ENCODE results near the gene CD8B.
A peak's percentile ranks its signal among the peaks of the same experiment; 100 is the strongest.

The CD8B gene

GRCh38 chr2:86787736-86788135 is 74.0 kb downstream of the CD8B start:
- H3K27ac ChIP-seq (replicated peaks): no peak overlapping the region
- no peak for TF ChIP-seq SPI1 (IDR thresholded peaks at IDR 0.05; ENCODE audit: borderline replicate concordance, low read depth)
- TF ChIP-seq GABPA (IDR thresholded peaks at IDR 0.05; ENCODE audit: low read depth): no peak
- TF ChIP-seq REST (IDR thresholded peaks at IDR 0.05; ENCODE audit: insufficient replicate concordance, low read depth): no peak
- no peak for TF ChIP-seq CTCF (IDR thresholded peaks at IDR 0.05; ENCODE audit: insufficient read depth, low read length)
- no peak for TF ChIP-seq POLR2AphosphoS5 (IDR thresholded peaks at IDR 0.05; ENCODE audit: low read depth)
- H3K4me3 ChIP-seq (replicated peaks; ENCODE audit: insufficient read depth, low read length): no peak overlapping the region
- peak in 1 of 2 experiments; percentile 34 for DNase-seq (ENCODE audit: low read depth in 1 of 2, low spot score in 1 of 2)
- H3K27me3 ChIP-seq (ENCODE audit: insufficient read depth, poor library complexity, severe bottlenecking): peaks cover 37% of the 10 kb centered on the region

GRCh38 chr2:86786001-86786536 is 75.6 kb downstream of the CD8B start:
- TF ChIP-seq POLR2AphosphoS5 (IDR thresholded peaks at IDR 0.05; ENCODE audit: low read depth) (no peak), CTCF (IDR thresholded peaks at IDR 0.05; ENCODE audit: insufficient read depth, low read length) (no peak), SPI1 (IDR thresholded peaks at IDR 0.05; ENCODE audit: borderline replicate concordance, low read depth) (no peak), REST (IDR thresholded peaks at IDR 0.05; ENCODE audit: insufficient replicate concordance, low read depth) (no peak), GABPA (IDR thresholded peaks at IDR 0.05; ENCODE audit: low read depth) (no peak)
- no peak overlapping the region for H3K27ac ChIP-seq (replicated peaks)
- peaks cover 27% of the 10 kb centered on the region for H3K27me3 ChIP-seq (ENCODE audit: insufficient read depth, poor library complexity, severe bottlenecking)
- DNase-seq (ENCODE audit: low read depth in 1 of 2, low spot score in 1 of 2): no peak
- no peak overlapping the region for H3K4me3 ChIP-seq (replicated peaks; ENCODE audit: insufficient read depth, low read length)

- Histone ChIP-seq H3K27me3 (ENCODE audit: insufficient read depth, poor library complexity, severe bottlenecking) (peaks cover 22% of the 10 kb centered on the region), H3K4me3 (replicated peaks; ENCODE audit: insufficient read depth, low read length) (no peak overlapping the region), H3K27ac (replicated peaks) (no peak overlapping the region)
- TF ChIP-seq GABPA (IDR thresholded peaks at IDR 0.05; ENCODE audit: low read depth) (no peak), REST (IDR thresholded peaks at IDR 0.05; ENCODE audit: insufficient replicate concordance, low read depth) (no peak)
- DNase-seq (ENCODE audit: low read depth in 1 of 2, low spot score in 1 of 2): no peak
Measured at GRCh38 chr2:86785456-86785855, 76.2 kb downstream of the CD8B start.
